SK-N-MC (cell line): ENCODE measurements around the gene NT5DC3.

Experiments used
- EZH2 ChIP-seq: fragments of 200-600 bp; sonication (generic); IDR thresholded peaks from one replicate; pipeline ENCODE4 v1.6.1; 2017; ENCODE audit warnings: antibody characterized with exemption
- POLR2AphosphoS5 ChIP-seq: IDR thresholded peaks from 2 replicates; pipeline ENCODE4 v1.6.1; 2012; ENCODE audit warnings: mild to moderate bottlenecking, low read depth, low read length, borderline replicate concordance

DNA sequence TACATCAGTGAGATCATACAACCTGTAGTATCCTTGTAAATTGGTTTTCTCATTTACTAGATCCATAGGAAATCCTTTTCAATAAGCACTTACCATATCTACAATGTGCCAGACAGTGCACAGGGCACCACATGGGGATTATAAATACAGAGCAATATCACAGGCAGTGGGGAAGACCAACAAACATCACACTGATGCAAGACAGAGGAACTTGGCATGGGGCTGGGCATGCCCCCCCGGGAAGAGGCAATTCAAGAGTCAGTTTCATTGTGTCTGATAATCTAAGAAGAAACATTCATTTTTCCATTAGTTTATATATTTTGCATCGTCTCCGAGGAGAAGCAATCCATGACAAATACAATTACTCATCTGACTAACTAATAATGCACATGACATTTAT lies 16.2 kb downstream of the NT5DC3 start:
- TF ChIP-seq POLR2AphosphoS5 (no peak), EZH2 (no peak)
